OCI-M2 (cell line): ENCODE measurements around the gene TTC21A.

Experiments used
- DNase-seq: peaks from one replicate; lab custom pipeline; 2025; ENCODE audit not compliant: unreplicated experiment; lab: John Stamatoyannopoulos, UW

TTC21A gene

DNA sequence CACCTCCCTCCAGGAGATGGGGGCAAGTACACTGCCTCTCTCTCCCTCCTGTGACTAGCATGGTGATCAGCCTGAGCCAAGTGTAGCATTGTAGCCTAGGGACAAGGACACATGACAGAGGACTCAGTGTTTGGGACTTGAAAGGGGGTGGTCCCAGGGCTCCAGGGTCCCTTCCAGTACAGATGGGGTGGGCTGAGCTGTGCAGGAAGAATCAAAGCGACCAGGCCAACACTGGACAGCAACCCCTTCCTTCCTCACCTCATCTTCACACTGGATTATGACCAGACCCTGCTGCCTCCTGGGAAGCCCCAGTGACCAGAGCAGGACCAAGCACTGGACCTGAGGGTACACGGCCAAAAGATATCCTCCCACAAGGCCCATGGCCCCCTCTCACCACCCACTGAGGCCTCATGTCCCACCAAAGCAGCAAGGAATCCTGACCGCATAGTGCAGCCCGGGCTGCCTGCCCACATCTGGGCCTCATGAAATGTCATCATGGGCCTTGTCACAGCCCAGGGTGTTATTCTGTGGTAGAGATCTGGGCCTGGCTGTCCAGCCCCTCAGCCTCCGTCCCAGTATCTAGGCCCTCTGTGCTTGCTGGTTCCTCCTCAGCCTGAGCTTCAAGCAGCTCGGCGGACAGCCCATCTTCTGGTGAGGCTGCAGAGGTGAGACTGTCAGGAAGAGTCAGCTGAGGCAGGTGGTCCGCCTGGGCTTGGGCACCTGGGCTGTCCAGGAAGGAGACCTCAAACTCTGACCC is 9.6 kb upstream of the TTC21A start:
- no peak for DNase-seq

DNA sequence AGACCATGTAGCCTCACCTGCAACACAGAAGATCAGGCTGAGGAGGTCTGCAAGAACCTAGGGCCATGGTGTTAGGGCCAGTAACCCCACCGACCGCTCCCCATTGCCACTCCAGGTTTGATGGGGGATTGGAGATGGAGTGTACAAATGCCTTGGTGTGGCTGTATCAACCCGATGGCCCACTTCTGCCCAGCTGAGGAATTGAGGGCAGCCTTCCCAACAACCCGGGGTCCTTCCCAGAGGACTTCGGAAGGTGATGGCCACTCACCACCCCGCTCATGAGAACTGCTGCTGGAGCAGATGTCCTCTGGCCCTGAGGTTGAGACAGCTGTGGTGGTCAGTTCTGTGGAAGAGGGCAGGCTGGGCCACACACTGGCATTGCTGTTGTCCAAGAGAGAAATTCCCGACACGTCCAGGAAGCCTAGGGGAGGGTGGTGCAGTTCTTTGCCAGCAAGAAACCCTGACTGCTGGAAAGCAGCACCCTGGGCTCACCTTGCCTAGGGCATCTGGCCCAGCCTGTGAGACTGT is 8.9 kb upstream of the TTC21A start:
- DNase-seq = no peak

DNA sequence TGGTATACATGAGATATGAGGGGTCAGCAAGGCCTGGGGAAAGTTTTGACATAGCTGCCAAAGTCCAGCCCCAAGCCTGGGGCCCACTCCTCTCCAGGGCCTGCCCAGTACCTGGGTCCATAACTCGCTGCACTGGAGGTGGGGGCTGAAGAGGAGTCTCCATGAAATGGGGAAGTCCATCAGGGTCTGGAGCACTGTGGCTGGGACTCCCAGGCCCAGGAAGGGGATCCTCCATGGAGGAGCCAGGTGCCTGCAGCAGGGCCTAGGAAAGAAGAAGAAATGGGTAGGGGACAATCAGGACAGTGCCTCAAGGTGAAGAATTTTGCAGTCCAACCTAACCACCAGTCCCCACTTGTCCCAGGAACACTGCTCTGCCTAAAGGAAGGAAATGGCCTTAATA is 8.2 kb upstream of the TTC21A start:
- no peak for DNase-seq

DNA sequence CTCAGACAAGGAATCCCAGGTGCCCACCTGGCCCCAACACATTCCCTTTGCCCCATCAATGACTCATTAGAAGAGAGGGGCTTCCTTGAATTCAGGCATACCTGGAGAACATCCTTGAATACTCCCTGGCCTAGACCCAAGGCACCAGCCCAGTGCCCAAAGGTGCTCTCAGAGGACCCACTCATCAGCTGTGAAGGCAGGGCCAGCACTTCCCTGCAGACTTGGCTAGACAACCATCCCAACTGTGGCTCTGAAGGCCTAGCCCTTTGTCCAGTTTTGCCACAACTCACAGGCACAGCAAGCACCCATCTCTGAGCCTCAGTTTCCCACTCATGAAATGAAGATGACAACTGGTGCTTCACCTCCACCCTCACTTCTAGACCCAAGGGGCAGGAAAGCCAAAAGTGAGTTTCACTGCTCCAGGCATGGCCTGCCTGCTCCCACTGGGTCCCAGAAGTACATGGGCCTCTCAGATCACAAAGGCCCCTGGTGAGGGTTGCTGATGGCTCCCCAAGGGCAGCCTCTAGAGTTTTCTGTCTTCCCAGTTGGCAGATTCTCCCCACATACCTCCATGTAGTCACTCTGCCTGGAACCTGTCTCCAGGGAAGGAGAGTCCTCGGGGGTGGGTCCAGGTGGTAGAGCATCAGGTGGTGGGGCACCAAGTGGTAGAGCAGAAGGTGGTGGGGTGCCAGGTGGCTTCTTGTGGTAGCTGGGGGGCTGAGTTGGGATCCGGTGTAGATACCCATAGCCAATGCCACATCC is 7.6 kb upstream of the TTC21A start:
- no peak for DNase-seq

DNA sequence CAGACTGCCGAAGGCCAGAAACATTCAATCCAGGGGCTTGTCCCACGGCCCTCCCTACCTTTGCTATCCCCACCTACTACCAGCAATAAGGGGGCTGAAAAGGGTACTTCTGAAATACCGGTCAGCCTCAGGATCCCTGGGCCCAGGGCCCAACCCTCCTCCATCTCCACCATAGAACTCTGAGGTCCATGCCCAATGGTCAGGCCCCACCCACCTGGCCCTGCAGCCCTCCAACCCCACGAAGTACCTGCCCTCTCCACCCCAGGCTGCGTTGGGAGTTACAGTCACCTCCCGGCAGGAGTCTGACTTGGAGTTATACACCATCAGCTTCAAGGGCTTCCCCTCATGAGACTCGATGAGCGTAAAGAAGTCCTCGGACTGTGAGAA is 7.0 kb upstream of the TTC21A start:
- DNase-seq = no peak

DNA sequence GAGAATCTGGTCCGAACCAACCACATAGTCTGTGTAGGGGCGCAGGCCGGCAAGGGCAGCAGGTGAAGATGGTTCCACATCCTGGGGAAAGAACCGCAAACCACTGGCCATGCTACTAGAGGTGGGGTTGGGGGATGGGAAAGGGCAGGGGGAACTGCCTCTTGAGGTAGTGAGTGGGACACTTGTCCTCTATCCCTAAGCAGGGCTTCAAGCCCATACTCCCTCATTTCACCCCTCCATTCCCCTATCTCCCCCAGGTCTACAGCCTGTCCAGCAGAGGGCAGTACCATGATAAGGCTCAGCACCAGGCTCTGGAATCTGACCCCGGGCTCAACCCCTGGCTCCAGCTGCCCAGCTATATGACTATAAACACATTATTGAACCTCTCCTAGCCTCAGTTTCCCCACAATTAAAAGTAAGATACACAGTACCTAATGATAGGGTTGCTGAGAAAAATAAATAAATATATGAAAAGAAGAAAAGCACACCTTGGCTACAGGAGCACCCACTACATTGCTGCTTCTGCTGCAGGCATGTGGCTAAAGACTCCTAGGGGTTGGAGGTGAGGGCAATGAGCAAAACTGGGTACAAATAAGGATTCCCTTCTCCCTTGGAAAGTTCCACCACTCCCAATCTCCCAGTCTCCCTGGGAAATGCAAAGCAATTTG is 6.3 kb upstream of the TTC21A start:
- DNase-seq = no peak

DNA sequence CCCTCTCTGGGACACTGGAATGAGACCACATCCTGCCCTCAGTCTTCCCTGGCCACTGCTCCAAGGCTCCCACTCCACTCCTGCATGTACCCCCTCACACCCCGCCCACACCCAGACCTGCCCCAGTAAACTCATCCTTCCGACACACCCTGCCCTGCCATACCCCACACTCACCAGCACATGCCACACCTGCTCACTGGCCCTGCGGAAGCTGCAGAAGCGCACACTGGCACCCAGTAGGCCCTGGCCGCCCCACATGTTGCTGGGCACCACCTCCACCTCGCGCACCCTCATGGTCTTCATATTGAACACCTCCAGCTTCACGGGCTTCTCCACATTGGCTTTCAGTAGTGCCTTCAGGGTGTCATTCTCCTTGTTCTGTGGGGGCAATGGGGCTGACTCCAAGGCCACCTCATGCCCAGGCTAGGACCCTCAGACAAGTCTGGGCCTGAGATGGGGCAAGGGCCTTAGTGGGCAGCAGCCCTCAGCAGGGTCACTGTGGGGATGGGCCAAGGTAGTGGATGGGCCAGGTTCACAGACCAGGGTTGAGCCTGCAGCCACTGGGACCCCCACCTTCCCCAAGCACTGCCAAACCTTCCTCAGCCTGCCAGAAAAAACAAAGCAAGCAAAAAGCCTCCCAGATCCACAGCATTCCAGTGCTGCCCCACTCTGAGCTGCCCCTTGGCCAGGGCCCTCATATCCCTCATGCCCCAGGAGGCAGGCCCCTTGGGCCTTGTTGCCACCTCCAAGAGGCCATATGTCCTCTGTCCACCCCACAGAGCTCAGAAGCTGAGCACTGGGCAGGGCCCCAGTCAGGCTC is 4.8 kb upstream of the TTC21A start:
- no peak for DNase-seq

DNA sequence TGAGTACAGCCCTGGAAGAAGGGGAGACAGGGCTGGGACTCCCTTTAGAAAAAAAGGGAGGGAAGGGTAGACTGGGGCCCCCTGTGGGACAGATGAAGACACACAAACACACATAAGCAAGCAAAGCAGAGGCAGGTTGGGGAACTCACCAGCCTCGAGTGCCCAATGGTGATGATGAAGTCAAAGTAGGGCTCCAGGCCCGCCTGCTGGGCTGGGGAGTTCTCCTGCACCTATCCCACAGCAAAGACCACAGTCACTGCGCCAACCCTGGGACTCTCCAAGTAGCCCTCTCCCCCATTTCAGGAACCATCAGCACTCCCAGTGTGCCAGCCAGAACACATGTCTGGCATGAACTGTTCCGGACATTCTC is 4.2 kb upstream of the TTC21A start:
- no peak for DNase-seq

DNA sequence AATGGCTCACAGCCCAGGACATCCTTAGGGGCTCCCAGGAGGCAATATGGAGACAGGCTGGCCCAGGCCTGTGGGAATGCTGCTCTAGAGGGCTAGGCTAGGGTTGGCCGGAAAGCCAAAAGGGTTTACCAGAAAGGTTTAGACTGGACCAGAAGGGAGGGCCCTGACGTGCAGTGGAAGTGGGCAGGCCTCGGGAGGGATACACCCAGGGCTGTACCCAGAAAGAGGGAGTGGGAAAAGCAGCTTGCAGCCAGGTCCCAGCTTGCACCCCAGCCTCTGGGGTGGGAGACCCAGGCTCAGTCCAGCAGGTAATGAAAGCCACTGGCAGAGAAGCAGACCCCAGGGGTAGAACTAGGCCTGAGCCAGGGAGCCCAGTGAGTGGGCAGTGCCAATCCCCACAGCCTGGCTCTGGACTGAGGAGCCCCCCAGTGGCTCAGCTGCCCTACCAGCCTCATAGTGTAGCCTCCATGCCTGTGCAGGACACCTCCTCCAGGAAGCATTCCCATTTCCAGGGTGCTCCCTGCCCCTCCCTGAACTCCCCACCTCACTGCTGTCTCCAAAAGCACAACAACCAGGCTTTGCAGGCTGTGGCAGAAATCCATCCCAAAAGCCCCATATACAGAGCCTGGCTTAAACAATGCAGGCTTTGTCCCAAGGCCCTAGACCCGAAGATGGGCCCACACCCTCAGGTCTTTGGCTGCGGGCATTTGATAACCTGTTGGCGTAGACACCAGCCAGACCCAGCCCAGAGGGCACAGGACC is 3.5 kb upstream of the TTC21A start:
- no peak for DNase-seq

DNA sequence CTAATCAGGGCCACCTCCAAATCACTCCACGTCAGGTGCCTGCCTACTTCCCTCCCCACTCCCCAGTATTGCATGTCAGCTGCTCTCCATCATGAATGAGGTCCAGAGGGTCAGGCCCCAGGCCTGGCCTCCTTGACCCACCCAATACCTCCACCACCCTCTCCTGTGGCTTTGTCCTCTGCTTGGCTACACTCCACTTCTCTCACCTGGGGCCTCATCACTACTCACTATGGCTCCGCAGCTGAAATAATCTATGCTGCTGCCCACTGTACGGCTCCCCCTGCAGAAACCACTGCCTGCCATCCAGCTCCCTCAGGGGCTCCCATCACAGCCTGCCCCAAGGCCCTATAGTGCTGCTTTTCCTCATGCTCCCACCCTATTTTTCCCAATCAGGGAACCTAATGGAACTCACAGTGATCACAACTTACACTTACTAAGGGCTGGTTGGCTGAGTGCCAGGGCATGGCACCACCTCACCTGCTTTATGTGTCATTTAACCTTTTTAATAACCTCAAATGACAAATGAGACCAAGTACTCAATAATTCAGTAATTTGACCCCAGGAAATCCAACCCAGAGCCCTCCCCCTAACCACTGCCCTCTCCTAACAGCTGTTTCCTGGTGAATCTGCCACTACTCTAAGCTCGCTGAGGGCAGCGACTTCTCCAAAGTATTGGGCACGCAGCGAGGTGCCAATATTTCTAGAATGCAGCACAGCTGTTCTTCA is 2.4 kb upstream of the TTC21A start:
- no peak for DNase-seq

DNA sequence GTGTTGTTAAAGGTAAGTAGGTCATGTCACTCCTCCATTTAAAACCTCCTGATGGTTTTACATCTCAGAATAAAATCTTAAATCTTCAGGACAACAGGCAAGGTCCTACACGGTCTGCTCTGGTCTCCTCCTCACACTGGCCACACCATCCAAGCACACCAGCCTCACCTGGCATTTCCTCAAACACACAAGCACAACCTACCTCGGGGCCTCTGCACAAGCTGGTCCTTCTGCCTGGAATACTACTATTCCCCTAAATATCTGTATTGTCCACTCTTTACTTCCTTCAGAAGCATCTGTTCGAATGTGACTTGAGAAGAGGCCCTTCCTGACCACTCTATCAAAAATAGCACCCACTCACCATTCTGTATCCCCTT is 1.8 kb upstream of the TTC21A start:
- DNase-seq = no peak

DNA sequence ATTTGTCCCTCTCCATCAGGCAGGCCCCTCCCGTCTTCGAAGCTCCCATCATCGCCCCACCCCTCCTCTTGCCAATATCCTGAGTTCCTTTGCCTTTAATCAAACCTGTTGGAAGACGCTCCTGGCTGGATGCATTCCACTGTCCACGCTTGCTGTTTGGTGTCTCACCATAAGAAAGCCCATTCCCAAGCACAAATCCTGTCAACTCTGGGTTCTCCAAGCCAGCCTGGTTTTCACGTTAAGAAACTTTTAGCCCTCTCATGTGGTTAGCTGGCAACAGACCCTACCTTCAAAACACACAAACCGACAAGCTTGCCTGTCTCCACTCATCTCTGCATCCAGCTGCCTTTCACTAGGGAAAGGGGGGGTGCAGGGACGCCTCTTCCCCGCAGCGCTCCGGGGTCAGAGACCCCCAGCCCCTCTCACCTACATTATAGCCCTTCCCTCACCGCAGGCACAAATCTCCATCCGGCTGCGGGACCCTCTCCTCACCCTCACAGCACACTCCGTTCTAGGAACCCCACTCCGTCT is 1.1 kb upstream of the TTC21A start:
- DNase-seq = no peak

DNA sequence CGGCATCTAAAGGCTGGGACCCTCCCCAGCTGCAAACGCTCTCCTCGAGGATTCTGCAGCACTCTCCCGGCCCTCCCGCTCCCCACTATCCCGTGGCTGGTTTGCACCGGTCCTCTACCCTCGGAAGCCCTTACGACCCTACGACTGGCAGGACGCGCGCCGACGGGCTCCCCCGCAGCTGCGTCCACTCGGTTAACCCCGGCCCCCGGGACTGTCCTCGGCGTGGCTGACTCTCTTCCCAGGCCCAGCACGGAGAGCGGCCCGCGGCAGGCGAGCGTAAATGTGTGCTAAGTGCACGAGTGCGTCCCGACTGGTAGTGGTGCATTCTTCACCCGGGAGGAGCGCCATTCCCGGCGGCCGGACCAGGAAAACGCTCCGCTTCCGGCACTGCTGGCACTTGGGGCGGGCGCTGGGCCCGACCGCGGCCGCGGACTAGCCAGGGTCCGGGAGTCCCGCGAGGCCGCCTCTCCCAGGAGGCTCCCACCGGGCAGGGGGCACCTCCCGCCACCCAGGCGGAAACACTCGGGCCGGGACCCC is 561 bp upstream of the TTC21A start:
- DNase-seq = no peak

DNA sequence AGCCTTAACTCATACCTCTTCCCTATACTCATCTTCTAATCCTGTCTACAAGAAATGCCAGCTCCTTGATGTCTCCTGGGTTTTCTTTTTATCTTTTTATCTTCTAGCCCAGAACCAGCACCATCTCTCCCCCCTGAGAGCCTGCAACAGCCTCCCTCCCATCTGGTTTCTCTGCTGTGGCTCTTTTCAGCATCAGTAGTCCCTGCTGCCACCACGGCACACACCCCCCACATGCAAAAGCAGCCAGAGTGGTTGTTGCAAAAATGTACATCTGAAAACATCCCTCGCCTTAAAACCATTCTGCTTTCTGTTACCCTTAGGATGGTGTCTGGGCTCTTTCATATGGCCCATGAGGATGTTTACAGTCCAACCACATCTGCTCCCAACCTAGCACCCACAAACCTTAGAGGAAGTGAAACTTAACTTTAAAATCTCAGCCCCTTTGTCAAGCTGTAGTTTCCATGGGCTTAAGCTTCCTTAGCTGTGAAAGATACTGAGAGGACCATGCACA is 775 bp downstream of the TTC21A start:
- no peak for DNase-seq

DNA sequence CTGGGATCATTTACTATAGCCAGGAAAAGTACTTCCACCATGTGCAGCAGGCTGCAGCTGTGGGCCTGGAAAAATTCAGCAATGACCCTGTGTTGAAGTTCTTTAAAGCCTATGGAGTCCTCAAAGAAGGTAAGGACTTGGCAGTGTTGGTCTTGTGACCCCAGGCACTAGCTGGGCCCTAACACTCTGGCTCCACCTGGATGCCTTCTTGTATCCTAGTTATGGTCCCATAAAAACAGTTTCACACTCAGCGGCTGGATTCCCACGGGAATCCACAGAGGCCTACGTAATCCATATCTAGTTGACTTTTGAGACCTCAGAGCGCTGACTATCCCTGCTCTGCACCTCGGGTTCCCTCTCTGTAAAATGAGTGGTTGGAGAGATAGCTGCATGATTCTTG is 1.6 kb downstream of the TTC21A start:
- DNase-seq = no peak

DNA sequence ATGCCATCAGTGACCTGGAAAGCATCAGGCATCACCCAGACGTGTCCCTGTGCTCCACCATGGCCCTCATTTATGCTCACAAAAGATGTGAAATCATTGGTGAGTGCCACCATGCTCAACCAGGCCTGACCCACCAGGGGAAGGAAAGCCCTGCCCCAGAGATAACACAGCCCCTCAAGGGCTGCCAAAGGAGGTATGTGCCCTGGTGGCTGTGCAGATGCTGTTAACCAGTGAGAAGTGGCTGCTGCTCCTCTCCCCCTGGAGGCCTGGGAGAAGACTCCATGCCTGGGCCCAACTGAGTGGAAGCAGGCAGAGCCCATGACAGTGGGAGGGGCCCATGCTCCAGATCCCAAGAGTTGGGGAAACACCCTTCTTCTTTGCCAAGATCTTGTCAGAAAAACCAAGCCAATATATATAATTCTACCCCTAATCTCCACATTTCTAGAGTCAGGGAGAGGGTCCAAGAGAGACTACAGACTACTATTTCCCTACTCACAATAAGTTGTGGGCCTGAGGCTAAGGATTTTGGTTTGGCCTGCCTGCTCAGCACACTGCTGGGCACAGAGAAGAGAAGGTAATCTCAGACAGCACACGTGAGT is 2.7 kb downstream of the TTC21A start:
- DNase-seq = no peak

DNA sequence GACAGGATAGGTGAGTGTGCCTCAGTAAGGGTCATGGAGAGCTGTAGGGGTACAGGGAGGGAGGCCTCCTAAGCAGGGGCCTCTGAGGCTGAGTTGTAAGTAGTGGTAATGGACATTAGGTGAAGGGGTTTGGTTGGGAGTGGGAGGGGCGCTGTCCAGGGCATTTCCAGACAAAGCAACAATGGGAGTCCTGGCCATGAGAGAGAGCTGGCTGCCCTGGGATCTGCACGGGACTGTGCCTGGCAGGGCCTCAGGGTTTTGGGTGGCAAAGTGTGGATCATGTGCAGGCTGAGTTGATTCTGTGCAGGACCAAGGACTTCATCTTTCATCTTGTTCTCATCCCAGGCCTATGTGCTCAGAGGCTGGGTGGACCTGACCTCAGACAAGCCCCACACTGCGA is 4.6 kb downstream of the TTC21A start:
- DNase-seq = no peak

DNA sequence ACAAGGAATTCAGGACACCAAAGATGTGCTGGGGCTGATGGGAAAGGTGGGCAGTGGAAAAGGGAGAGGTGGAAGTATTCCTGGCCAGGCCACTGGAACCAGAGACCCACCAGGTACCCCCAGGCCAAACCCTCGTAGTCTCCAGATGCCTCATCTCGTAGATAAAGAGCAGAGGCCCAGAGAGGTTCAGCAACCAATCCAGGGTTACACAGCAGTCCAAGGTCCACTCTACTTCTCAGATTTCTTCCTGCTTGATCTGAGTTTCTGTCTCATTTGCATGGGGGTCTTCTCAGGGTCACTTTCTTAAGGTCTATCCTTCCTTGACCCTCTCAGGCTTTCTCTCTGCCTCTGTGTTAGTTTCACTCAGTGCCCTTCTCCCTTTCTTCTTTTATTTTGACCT is 5.1 kb downstream of the TTC21A start:
- no peak for DNase-seq

DNA sequence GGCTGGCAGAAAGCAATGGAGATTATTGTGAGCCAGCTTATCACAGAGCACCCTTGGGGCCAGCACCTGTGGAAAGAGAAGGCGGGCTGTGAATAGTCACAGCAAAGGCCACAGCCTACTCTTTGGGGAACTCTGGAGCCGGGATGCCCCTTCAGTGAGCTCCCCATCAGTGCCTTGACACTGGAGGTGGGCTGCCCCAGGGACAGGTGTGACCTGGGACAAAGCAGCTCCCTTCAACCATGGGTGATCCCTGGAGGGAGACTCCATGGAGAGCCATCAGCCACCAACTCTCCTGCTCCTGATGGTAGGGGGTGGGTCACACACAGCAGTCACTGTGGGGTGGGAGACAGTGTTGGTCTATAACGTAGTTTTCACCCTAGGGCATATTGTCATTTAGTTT is 5.8 kb downstream of the TTC21A start:
- no peak for DNase-seq
